Esophagus muscularis mucosa (tissue), 3 donors: ENCODE data around the gene MYBPC1.

Experiments used
- POLR2A ChIP-seq: fragments of 450-650 bp; IDR thresholded peaks from one replicate; pipeline ENCODE4 v1.6.1; 2017; ENCODE audit warnings: antibody characterized with exemption, moderate library complexity, mild to moderate bottlenecking, low read depth
- TF ChIP-seq, protein P1 (sequence below), 3 experiments: fragments of 200-600 bp in 2 of 3; fragments of 450-650 bp in 1 of 3; sonication (generic) in 2 of 3; IDR thresholded peaks; one replicate each; pipeline ENCODE4 v1.5.1; 2017 to 2019; ENCODE audit warnings: antibody characterized with exemption in 3 of 3, mild to moderate bottlenecking in 2 of 3, moderate library complexity in 1 of 3

DNA sequence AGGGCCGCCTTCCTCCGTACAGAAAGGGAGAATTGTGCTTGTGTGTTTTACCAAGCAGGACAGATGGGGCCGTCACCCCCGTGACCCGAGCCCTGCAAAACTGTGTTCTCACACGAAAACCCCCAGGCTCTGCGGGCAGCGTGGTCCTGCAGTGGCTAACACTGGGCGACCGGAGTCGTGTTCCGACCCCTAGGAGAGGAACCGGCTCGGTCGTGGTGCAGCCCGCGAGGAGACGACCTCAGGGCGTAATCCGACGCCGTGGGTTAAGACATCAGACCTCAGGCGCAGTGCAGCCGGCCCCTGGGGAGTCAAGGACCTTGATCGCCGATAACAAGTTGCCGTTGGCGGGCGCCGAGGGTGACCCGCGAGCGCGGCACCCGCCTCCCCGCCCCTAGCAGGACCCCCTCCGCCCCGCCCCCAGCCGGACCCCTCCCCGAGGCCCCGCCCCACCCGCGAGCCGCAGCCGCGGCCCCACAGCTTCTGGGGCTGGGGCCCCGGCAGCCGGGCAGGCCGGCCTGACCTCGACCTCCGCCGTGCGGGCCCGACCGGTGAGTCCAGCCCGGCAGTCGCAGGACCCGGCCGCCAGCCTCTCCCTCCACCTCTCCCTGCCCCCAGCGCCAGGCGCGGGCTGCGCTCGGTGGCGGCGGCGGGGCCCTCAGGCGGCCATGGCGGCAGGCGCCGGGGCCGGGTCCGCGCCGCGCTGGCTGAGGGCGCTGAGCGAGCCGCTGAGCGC lies 102.6 kb downstream of the MYBPC1 start, which contains the start of gene CHPT1:
- TF ChIP-seq POLR2A: no peak
- TF ChIP-seq, protein P1, sequence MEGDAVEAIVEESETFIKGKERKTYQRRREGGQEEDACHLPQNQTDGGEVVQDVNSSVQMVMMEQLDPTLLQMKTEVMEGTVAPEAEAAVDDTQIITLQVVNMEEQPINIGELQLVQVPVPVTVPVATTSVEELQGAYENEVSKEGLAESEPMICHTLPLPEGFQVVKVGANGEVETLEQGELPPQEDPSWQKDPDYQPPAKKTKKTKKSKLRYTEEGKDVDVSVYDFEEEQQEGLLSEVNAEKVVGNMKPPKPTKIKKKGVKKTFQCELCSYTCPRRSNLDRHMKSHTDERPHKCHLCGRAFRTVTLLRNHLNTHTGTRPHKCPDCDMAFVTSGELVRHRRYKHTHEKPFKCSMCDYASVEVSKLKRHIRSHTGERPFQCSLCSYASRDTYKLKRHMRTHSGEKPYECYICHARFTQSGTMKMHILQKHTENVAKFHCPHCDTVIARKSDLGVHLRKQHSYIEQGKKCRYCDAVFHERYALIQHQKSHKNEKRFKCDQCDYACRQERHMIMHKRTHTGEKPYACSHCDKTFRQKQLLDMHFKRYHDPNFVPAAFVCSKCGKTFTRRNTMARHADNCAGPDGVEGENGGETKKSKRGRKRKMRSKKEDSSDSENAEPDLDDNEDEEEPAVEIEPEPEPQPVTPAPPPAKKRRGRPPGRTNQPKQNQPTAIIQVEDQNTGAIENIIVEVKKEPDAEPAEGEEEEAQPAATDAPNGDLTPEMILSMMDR (IDR thresholded peaks at IDR 0.05): no peak
